IMR-90 (cell line): ENCODE measurements around the gene ID2. TPM values are rescaled to one million over a fixed set of nuclear protein-coding genes. Genes with fewer than 3 reads are reported as not detected.

Source experiments
- ATAC-seq: fragments of 200-7000 bp; cut with Tn5 transposase; 2 replicates; pipeline ENCODE4 v1.9.1; 2020; ENCODE audit warnings: low read depth, mild to moderate bottlenecking, moderate library complexity
- BruUV-seq: library from RNA; stranded (reverse); fragments of 400-500 nt; replicated peaks from 2 replicates; lab custom pipeline; 2021; lab: Mats Ljungman, UMichigan
- CTCF ChIA-PET: fragments of 300-600 bp; formaldehyde crosslinking; extraction: SDS; loops from one replicate; lab custom pipeline; 2021; ENCODE audit warnings: antibody characterized with exemption; lab: Yijun Ruan, JAX
- POLR2A ChIA-PET: fragments of 300-600 bp; sonication (Branson Sonifier 250); formaldehyde crosslinking; loops from one replicate; lab custom pipeline; 2022; ENCODE audit warnings: antibody characterized with exemption; ENCODE audit not compliant: unreplicated experiment; lab: Charles Lee
- DNase-seq: peaks from one replicate; pipeline ENCODE4 v3.0.0; 2013
- H2AFZ ChIP-seq: replicated peaks from 2 replicates; pipeline ENCODE3; 2013; ENCODE audit warnings: low read length, mild to moderate bottlenecking; ENCODE audit not compliant: poor library complexity
- H2AK5ac ChIP-seq: 2 replicates; pipeline ENCODE4 v1.6.1; 2013; ENCODE audit warnings: low read depth, low read length, inconsistent platforms
- H2AK9ac ChIP-seq: replicated peaks from 2 replicates; pipeline ENCODE3; 2013; ENCODE audit warnings: mild to moderate bottlenecking, low read depth, low read length, moderate library complexity; ENCODE audit not compliant: poor library complexity
- H2BK120ac ChIP-seq: 2 replicates; pipeline ENCODE4 v1.6.1; 2013; ENCODE audit warnings: low read depth, low read length, inconsistent platforms
- H2BK15ac ChIP-seq: 3 replicates; pipeline ENCODE4 v1.6.1; 2013; ENCODE audit warnings: low read depth, low read length, inconsistent platforms
- H2BK20ac ChIP-seq: 2 replicates; pipeline ENCODE4 v1.6.1; 2013; ENCODE audit warnings: low read depth, mild to moderate bottlenecking, inconsistent platforms, low read length, moderate library complexity
- H2BK5ac ChIP-seq: 2 replicates; pipeline ENCODE4 v1.6.1; 2013; ENCODE audit warnings: mild to moderate bottlenecking, low read depth, low read length, inconsistent platforms; ENCODE audit not compliant: poor library complexity, severe bottlenecking
- H3K14ac ChIP-seq: replicated peaks from 2 replicates; pipeline ENCODE4 v1.6.1; 2013; ENCODE audit warnings: low read depth, low read length, inconsistent platforms
- H3K18ac ChIP-seq: 2 replicates; pipeline ENCODE4 v1.6.1; 2013; ENCODE audit warnings: low read depth, low read length, control low read depth
- H3K23ac ChIP-seq: 2 replicates; pipeline ENCODE4 v1.6.1; 2013; ENCODE audit warnings: low read depth, low read length, inconsistent platforms
- H3K27ac ChIP-seq: 2 replicates; pipeline ENCODE4 v1.5.1; 2013; ENCODE audit warnings: mild to moderate bottlenecking, control low read depth, low read length; ENCODE audit not compliant: insufficient read depth
- H3K27me3 ChIP-seq: 2 replicates; pipeline ENCODE4 v1.6.1; 2013; ENCODE audit warnings: low read length; ENCODE audit not compliant: control insufficient read depth, insufficient read depth
- H3K36me3 ChIP-seq: 2 replicates; pipeline ENCODE4 v1.6.1; 2013; ENCODE audit warnings: low read length, mixed read lengths; ENCODE audit not compliant: control insufficient read depth, insufficient read depth
- H3K4ac ChIP-seq: 2 replicates; pipeline ENCODE4 v1.6.1; 2013; ENCODE audit warnings: low read depth, low read length, inconsistent platforms
- H3K4me1 ChIP-seq: 2 replicates; pipeline ENCODE4 v1.6.1; 2013; ENCODE audit warnings: low read length, mixed read lengths; ENCODE audit not compliant: control insufficient read depth, insufficient read depth
- H3K4me2 ChIP-seq: 2 replicates; pipeline ENCODE4 v1.6.1; 2013; ENCODE audit warnings: low read depth, mild to moderate bottlenecking, control low read depth, low read length, moderate library complexity
- H3K4me3 ChIP-seq: 2 replicates; pipeline ENCODE4 v1.5.1; 2013; ENCODE audit warnings: low read depth, mild to moderate bottlenecking, control low read depth, low read length, moderate library complexity; ENCODE audit not compliant: insufficient read depth
- H3K56ac ChIP-seq: 2 replicates; pipeline ENCODE4 v1.6.1; 2013; ENCODE audit warnings: low read length, inconsistent platforms; ENCODE audit not compliant: insufficient read depth; ENCODE audit errors: extremely low read depth
- H3K79me1 ChIP-seq, 2 experiments: 2 replicates each; pipeline ENCODE4 v1.6.1; 2013; ENCODE audit warnings: low read length in 2 of 2, inconsistent platforms in 1 of 2, low read depth in 1 of 2
- H3K9ac ChIP-seq: 2 replicates; pipeline ENCODE4 v1.6.1; 2013; ENCODE audit warnings: low read depth, low read length, control low read depth
- H3K9me1 ChIP-seq: 2 replicates; pipeline ENCODE4 v1.6.1; 2013; ENCODE audit warnings: low read length, inconsistent platforms; ENCODE audit not compliant: insufficient read depth
- H3K9me3 ChIP-seq: 2 replicates; pipeline ENCODE4 v1.6.1; 2013; ENCODE audit warnings: low read length; ENCODE audit not compliant: control insufficient read depth, insufficient read depth
- H4K20me1 ChIP-seq: 2 replicates; pipeline ENCODE4 v1.6.1; 2013; ENCODE audit warnings: low read length, inconsistent platforms; ENCODE audit not compliant: insufficient read depth
- H4K5ac ChIP-seq: 2 replicates; pipeline ENCODE4 v1.6.1; 2013; ENCODE audit warnings: mild to moderate bottlenecking, low read depth, low read length, control low read depth
- H4K8ac ChIP-seq, 2 experiments: 2 replicates each; pipeline ENCODE4 v1.6.1; 2013; ENCODE audit warnings: low read depth in 2 of 2, low read length in 2 of 2, control low read depth in 1 of 2, inconsistent platforms in 1 of 2
- H4K91ac ChIP-seq: 2 replicates; pipeline ENCODE4 v1.6.1; 2013; ENCODE audit warnings: low read depth, low read length, inconsistent platforms; ENCODE audit not compliant: insufficient read depth
- BHLHE40 ChIP-seq: fragments of 150-350 bp; IDR thresholded peaks from 2 replicates; pipeline ENCODE4 v1.6.1; 2016; ENCODE audit warnings: mild to moderate bottlenecking, low read depth, low read length
- FOS ChIP-seq: fragments of 150-350 bp; IDR thresholded peaks from 2 replicates; pipeline ENCODE4 v1.6.1; 2016; ENCODE audit warnings: low read depth, low read length
- MAZ ChIP-seq: IDR thresholded peaks from 2 replicates; pipeline ENCODE4 v1.6.1; 2012; ENCODE audit warnings: low read depth, mild to moderate bottlenecking, low read length, improper control_type of control experiment, moderate library complexity, borderline replicate concordance
- MXI1 ChIP-seq: IDR thresholded peaks from 2 replicates; pipeline ENCODE4 v1.6.1; 2012; ENCODE audit warnings: low read depth, mild to moderate bottlenecking, low read length, moderate library complexity, borderline replicate concordance
- POLR2A ChIP-seq: IDR thresholded peaks from 2 replicates; pipeline ENCODE4 v1.6.1; 2012; ENCODE audit warnings: mild to moderate bottlenecking, low read depth, low read length
- RAD21 ChIP-seq: IDR thresholded peaks from 2 replicates; pipeline ENCODE4 v1.6.1; 2012; ENCODE audit warnings: low read length, improper control_type of control experiment
- RCOR1 ChIP-seq: IDR thresholded peaks from 2 replicates; pipeline ENCODE4 v1.6.1; 2012; ENCODE audit warnings: mild to moderate bottlenecking, low read length, improper control_type of control experiment; ENCODE audit not compliant: insufficient replicate concordance
- SMC3 ChIP-seq: fragments of 150-350 bp; IDR thresholded peaks from 2 replicates; pipeline ENCODE4 v1.6.1; 2016; ENCODE audit warnings: low read depth, mild to moderate bottlenecking, antibody characterized with exemption, low read length, moderate library complexity
- WGBS, 2 experiments: methylation state at CpG; one replicate each; pipeline versions ENCODE4 v1.1.5 to v1.1.7; 2013; ENCODE audit warnings: missing lambda C conversion rate in 2 of 2; ENCODE audit not compliant: insufficient read length in 1 of 2; ENCODE audit errors: extremely low coverage in 2 of 2; 5-methylcytosine and 5-hydroxymethylcytosine counted together
- dilution Hi-C: fragments of 300-500 bp; cut with HindIII; formaldehyde crosslinking; loops from one replicate; pipeline ENCODE4 v1.14.3; 2018; ENCODE audit warnings: low sequenced_read_pairs; ENCODE audit not compliant: unreplicated experiment
- in situ Hi-C: fragments of 300-500 bp; cut with MboI; formaldehyde crosslinking; loops from 3 replicates; pipeline ENCODE4 v1.14.3; 2019; ENCODE audit warnings: low sequenced_read_pairs, inconsistent platforms, mixed read lengths
- intact Hi-C: fragments of 100-400 bp; cut with micrococcal nuclease; formaldehyde crosslinking; loops from 2 replicates; pipeline ENCODE4 v1.10.0; 2022
- polyA plus RNA-seq, 3 experiments: library from polyadenylated mRNA; depleted of rRNA; stranded (reverse); fragments of >200 nt; gene quantifications; 2 replicates each; pipeline ENCODE4 v1.2.3, GENCODE V29; 2012; ENCODE audit warnings: low replicate concordance in 1 of 3
- total RNA-seq: library from RNA; depleted of rRNA; stranded (reverse); fragments of >200 nt; gene quantifications from 2 replicates; pipeline ENCODE4 v1.2.3, GENCODE V29; 2012
- TF ChIP-seq, protein P1 (sequence below): fragments of 150-350 bp; IDR thresholded peaks from 2 replicates; pipeline ENCODE4 v1.6.1; 2017; ENCODE audit warnings: mild to moderate bottlenecking, antibody characterized with exemption, low read length, low read depth
- TF ChIP-seq, protein P2 (sequence below): conservative IDR thresholded peaks from 2 replicates; pipeline ENCODE4 v1.5.1; 2012; ENCODE audit warnings: mild to moderate bottlenecking, low read depth, low read length, improper control_type of control experiment

Gene ID2
- total and polyA plus RNA-seq, 2 of the 4 experiments (the other 2 are of a cell fraction): 264 to 389 TPM

DNA sequence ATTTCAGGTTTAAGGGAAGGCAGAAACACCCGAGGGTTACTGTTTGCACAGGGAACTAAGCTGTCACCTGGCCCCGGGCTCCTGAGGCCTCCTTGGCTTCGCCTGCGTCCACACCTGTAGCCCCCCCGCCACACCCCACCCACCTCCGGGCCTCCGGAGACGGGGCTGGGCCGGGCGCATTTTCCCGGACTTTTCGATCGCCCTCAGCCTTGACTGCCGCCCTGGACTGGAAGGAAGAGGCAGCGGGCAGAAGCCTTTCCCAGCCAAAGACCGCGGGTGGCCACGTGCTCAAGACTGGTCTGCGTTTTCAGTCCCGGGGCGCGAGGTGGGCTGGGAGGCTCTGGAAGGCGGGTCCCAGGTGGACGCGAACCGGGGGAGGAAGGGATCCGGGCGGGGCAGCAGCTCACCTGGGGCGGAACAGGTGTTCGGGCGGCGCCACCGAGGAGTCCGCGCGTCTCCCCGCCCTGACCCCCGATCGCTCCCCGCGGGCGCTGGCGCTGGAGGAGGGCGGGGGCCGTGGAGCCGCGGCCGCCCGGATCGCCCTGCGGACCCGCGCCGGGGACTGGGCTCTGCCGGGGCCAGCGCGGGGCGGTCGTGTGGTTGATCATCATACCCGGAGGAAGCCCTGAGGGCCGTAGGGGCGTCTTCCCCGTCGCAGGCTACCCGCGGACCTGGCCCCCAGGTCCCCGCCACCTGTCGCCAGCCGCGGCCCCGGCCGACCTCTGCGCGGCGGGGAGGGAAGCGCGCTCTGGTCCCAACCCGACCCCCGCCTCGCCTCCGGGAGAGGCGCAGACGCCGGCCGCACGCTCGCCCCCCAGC, 3.2 kb downstream of the ID2 start:
- intact Hi-C loops (loop anchor here (1.0 to 10.0 kb wide), 8 partner anchors 170 to 1588 kb away; no protein-coding TSS in a partner anchor), in situ Hi-C loops (loop anchor here (5.0 to 25.0 kb wide), 7 partner anchors 380 to 1573 kb away; no protein-coding TSS in a partner anchor), dilution Hi-C loops (no loop called here)
- peak overlapping the region; percentile 83 for H3K4me2 ChIP-seq
- TF ChIP-seq, protein P1, sequence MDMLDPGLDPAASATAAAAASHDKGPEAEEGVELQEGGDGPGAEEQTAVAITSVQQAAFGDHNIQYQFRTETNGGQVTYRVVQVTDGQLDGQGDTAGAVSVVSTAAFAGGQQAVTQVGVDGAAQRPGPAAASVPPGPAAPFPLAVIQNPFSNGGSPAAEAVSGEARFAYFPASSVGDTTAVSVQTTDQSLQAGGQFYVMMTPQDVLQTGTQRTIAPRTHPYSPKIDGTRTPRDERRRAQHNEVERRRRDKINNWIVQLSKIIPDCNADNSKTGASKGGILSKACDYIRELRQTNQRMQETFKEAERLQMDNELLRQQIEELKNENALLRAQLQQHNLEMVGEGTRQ: peak; percentile 82
- TF ChIP-seq, protein P2, sequence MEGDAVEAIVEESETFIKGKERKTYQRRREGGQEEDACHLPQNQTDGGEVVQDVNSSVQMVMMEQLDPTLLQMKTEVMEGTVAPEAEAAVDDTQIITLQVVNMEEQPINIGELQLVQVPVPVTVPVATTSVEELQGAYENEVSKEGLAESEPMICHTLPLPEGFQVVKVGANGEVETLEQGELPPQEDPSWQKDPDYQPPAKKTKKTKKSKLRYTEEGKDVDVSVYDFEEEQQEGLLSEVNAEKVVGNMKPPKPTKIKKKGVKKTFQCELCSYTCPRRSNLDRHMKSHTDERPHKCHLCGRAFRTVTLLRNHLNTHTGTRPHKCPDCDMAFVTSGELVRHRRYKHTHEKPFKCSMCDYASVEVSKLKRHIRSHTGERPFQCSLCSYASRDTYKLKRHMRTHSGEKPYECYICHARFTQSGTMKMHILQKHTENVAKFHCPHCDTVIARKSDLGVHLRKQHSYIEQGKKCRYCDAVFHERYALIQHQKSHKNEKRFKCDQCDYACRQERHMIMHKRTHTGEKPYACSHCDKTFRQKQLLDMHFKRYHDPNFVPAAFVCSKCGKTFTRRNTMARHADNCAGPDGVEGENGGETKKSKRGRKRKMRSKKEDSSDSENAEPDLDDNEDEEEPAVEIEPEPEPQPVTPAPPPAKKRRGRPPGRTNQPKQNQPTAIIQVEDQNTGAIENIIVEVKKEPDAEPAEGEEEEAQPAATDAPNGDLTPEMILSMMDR: no peak
- TF ChIP-seq POLR2A (peak; percentile 98), RAD21 (peak; percentile 10; the same call in 1 of the 2 replicates), RCOR1 (peak; percentile 38), BHLHE40 (peak; percentile 28; the same call in 1 of the 2 replicates), SMC3 (peak; percentile 21; the same call in 1 of the 2 replicates), MXI1 (peak; percentile 80; the same call in 1 of the 2 replicates), FOS (no peak), MAZ (0 out of 2 replicates have a peak, but pooled peaks have one; percentile 1)
- H4K91ac ChIP-seq: no peak overlapping the region
- peak overlapping the region; percentile 59 for H2AK9ac ChIP-seq
- H3K27ac ChIP-seq: peak overlapping the region; percentile 69
- WGBS, 2 experiments: 0% methylated on average over 29 of the region's 87 CpGs; no CpG with 5 or more reads in 1 of the 2 experiments
- H4K20me1 ChIP-seq: peaks cover 21% of the 10 kb centered on the region
- no peak overlapping the region for H2BK120ac ChIP-seq
- peak overlapping the region; percentile 88 for H2AFZ ChIP-seq
- peak overlapping the region; percentile 13; the same call in 1 of the 2 replicates for H3K23ac ChIP-seq
- peak; percentile 52 for DNase-seq
- POLR2A ChIA-PET: no interaction called here
- H3K14ac ChIP-seq: peak overlapping the region; percentile 74; the same call in 1 of the 2 replicates
- no peak overlapping the region for H4K5ac ChIP-seq
- H3K9me1 ChIP-seq: no peaks in the 10 kb centered on the region
- H2AK5ac ChIP-seq: no peak overlapping the region
- H4K8ac ChIP-seq: no peak overlapping the region
- peak overlapping the region; percentile 86 for H3K9ac ChIP-seq
- H2BK5ac ChIP-seq: peak overlapping the region; percentile 8
- ATAC-seq: peak; percentile 10
- H3K9me3 ChIP-seq: no peaks in the 10 kb centered on the region
- H2BK20ac ChIP-seq: no peak overlapping the region
- no peak overlapping the region for H3K18ac ChIP-seq
- H2BK15ac ChIP-seq: no peak overlapping the region
- peaks cover 0 to 3% of the 10 kb centered on the region in 2 experiments; a peak in 1 of 4 replicates for H3K79me1 ChIP-seq
- CTCF ChIA-PET: interaction anchor here (0.6 kb wide), 1 partner anchor 85 kb away, joined by 3 read pairs; no protein-coding TSS in a partner anchor
- no peak overlapping the region; the same call in 1 of the 2 replicates for H3K56ac ChIP-seq
- peaks cover 5% of the 10 kb centered on the region for H3K36me3 ChIP-seq
- H3K4me1 ChIP-seq: peaks cover 4% of the 10 kb centered on the region
- peak overlapping the region; percentile 51 for H3K4me3 ChIP-seq
- no peaks in the 10 kb centered on the region for H3K27me3 ChIP-seq
- H3K4ac ChIP-seq: peak overlapping the region; percentile 42; the same call in 1 of the 2 replicates
- no TSS peak for BruUV-seq
